Smooth muscle cell of the brain vasculature (primary cell): ENCODE data around the gene PCCA.
"Not testable (repeated sequence)": the region's sequence is repeated elsewhere in the genome, so short reads cannot be mapped to it uniquely, and the experiment has no call there.

Experiments used
- DNase-seq: peaks from one replicate; pipeline ENCODE4 v3.0.0-alpha.2; 2012; ENCODE audit warnings: low read depth, low spot score

Gene PCCA

GRCh38 chr13:100240109-100240779 is 151.4 kb downstream of the PCCA start:
- DNase-seq = no peak

GRCh38 chr13:100244431-100244830 is 155.5 kb downstream of the PCCA start:
- no peak for DNase-seq

GRCh38 chr13:100245104-100245503 is 156.2 kb downstream of the PCCA start:
- no peak for DNase-seq

GRCh38 chr13:100247937-100248336 is 159.0 kb downstream of the PCCA start:
- DNase-seq = no peak

DNA sequence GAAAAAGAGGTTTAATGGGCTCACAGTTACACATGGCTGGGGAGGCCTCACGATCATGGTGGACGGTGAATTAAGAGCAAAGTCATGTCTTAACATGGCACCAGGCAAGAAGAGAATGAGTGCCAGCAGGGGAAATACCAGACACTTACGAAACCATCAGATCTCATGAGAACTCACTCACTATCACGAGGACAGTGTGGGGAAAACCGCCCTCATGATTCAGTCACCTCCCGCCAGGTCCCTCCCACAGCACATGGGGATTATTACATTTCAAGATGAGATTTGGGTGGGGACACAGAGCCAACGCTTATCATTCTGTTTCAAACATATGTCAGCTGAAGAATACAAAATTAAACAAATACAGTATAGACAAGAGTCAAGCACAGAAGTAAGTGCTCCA is 165.1 kb downstream of the PCCA start:
- no peak for DNase-seq

GRCh38 chr13:100262404-100262803 is 173.5 kb downstream of the PCCA start:
- DNase-seq = no peak

GRCh38 chr13:100266026-100266425 is 177.1 kb downstream of the PCCA start:
- DNase-seq = no peak

- DNase-seq = peak; percentile 65
Measured at GRCh38 chr13:100269837-100270236, 180.9 kb downstream of the PCCA start.

GRCh38 chr13:100273138-100273537 is 184.2 kb downstream of the PCCA start:
- no peak for DNase-seq

DNA sequence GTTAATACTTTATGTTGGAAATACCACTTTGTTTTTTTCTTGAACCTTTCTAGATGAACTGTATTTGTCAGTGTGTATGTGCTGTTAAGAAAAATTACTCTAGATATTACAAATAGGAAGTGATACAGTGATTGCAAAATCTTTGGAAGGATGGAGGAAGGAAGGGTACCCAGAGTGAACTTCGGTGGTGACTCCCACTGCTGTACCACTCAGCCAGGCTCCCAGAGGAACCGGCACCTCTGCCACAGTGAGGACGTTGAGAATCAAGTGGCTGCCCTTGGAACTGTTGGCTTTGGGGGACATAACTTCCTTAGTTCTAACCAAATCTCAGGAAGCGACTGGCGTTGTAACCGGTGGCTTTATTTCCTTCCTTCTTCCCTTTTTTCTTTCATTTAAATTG is 184.7 kb downstream of the PCCA start:
- DNase-seq = no peak

GRCh38 chr13:100274942-100275506 is 186.1 kb downstream of the PCCA start:
- DNase-seq = no peak

- no peak for DNase-seq
Measured at GRCh38 chr13:100275746-100276145, 186.9 kb downstream of the PCCA start.

DNA sequence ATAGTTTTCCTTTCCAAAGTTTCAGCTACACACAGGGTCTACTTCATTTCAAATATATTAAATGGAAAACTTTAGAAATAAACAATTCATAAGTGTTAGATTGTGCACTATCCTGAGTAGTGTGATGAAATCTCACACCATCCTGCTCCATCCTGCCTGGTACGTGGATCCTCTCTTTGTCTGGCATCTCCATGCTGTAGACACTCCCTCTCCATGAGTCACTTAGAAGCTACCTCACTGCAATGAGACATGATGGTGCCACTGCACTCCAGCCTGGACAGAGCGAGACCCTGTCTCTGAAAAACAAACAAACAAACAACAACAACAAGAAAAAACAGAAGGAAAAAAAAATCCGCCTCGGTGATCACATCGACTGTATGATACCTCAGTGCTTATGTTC is 191.8 kb downstream of the PCCA start:
- no peak for DNase-seq

GRCh38 chr13:100282306-100282705 is 193.4 kb downstream of the PCCA start:
- not testable (repeated sequence) for DNase-seq

- peak; percentile 23 for DNase-seq
Measured at GRCh38 chr13:100290165-100290801, 201.4 kb downstream of the PCCA start.

GRCh38 chr13:100291624-100292023 is 202.7 kb downstream of the PCCA start:
- DNase-seq = no peak

DNA sequence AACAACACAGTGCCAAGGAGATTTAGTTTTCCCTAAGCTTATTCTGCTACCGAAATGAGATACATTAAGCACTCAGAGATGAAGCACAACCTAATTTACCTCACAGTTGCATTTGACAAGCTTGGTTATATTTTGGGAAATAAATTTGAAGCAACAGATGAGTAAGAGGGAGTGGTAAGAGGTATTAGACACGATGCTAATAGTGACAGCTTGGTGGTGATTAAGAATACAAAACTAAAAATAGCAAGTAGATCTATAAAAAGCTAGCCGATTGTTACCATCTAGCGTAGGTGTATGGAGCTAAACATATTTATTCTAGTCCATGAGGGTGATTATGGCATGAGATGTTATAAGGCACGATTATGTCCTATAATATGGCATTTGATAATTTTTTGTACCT is 208.5 kb downstream of the PCCA start:
- no peak for DNase-seq

DNA sequence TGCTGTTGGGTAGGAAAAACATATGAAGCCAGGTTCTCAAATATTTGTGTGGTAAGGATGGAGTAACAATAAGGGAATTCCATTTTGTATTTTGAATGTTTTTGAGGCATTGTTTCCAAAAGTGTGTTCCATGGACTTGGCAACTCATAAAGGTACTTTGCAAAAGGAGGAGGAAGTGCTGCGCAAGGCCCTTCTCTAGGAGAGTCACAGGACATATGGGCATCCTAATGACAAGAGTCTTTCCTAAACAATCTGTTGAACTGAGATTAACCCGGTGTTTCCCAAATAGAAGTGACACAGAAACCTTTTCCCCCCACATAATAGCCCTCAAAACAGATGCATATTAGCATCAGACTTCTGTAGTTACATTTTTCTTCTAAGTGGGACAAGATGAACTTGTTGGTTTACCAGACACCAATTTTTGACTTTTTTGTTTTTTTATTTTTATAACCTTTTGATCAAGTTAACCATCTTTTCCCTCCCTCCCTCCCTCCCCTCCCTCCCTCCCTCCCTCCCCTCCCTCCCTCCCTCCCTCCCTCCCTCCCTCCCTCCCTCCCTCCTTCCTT is 209.3 kb downstream of the PCCA start:
- no peak for DNase-seq

DNA sequence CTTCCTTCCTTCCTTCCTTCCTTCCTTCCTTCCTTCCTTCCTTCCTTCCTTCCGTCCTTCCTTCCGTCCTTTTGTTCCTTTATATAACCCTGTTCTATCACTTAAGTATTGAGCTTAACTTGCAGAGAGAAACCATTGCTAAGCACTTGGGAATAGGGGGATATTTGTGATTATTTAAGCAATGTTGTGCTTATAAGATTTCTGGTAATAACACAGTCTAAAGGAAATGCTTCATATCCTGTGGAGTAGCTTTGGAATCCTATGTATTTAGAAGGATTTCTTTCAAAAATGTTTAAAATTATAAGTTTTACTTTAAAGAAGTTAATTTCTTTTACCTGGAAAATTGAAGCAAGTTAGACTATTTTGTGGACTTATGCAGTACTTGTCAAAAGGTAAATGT is 209.8 kb downstream of the PCCA start:
- no peak for DNase-seq

- DNase-seq = no peak
Measured at GRCh38 chr13:100300243-100300642, 211.3 kb downstream of the PCCA start.

DNA sequence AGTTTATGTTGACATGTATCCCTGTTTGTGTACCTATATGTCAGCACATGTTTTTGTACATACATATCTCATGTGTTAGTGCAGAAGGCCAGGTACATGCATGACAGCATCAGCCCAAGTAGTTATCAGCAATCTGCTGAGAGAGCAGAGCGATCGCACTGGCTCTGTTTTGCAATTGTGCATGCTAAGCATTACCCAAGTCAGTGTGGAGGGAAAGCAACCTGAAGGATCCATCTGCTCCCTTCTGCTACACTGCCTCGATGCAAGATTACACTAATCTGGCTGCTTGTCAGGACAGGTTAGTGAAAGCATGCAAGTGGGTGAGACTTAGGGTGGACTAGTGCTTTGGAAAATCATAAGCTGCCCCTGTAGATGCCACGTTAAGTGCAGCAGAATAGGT is 211.8 kb downstream of the PCCA start:
- no peak for DNase-seq

- no peak for DNase-seq
Measured at GRCh38 chr13:100301418-100301817, 212.5 kb downstream of the PCCA start.

- DNase-seq = no peak
Measured at GRCh38 chr13:100302391-100302790, 213.5 kb downstream of the PCCA start.
